Common myeloid progenitor, CD34-positive (primary cell): ENCODE results near the gene SCAPER.
"Not testable (repeated sequence)": the region's sequence is repeated elsewhere in the genome, so short reads cannot be mapped to it uniquely, and the experiment has no call there.

ENCODE experiments used
- CTCF ChIA-PET: fragments of 350-600 bp; sonication (Branson Sonifier 250); formaldehyde crosslinking; loops from one replicate; lab custom pipeline; 2021; ENCODE audit warnings: antibody characterized with exemption; lab: Charles Lee
- POLR2A ChIA-PET: fragments of 350-600 bp; sonication (Branson Sonifier 250); formaldehyde crosslinking; loops from one replicate; lab custom pipeline; 2021; ENCODE audit warnings: antibody characterized with exemption; lab: Charles Lee
- DNase-seq, 3 donors: peaks; one replicate each; pipeline versions ENCODE4 v3.0.0 to v3.0.0-alpha.2; 2013
- H3K27ac ChIP-seq, 2 experiments: 1 replicate in 1 of 2; 2 replicates in 1 of 2; pipeline ENCODE4 v1.7.0; 2013; ENCODE audit warnings: inconsistent platforms in 2 of 2, low read length in 2 of 2, mild to moderate bottlenecking in 2 of 2, low read depth in 1 of 2, moderate library complexity in 1 of 2; ENCODE audit not compliant: severe bottlenecking in 2 of 2, insufficient read depth in 1 of 2, poor library complexity in 1 of 2
- H3K27me3 ChIP-seq, 5 experiments: replicated peaks in 2 of 5; 1 replicate in 3 of 5; 2 replicates in 2 of 5; pipeline versions ENCODE4 v1.6.1 to v1.7.0; 2013; ENCODE audit warnings: low read length in 4 of 5, mild to moderate bottlenecking in 2 of 5, moderate library complexity in 2 of 5, inconsistent platforms in 1 of 5; ENCODE audit not compliant: insufficient read depth in 5 of 5, control insufficient read depth in 4 of 5
- H3K36me3 ChIP-seq, 4 experiments: 1 replicate in 2 of 4; 2 replicates in 2 of 4; pipeline versions ENCODE4 v1.6.1 to v1.7.0; 2013; ENCODE audit warnings: low read length in 3 of 4, control low read depth in 1 of 4, mild to moderate bottlenecking in 1 of 4; ENCODE audit not compliant: control insufficient read depth in 4 of 4, insufficient read depth in 4 of 4
- H3K4me1 ChIP-seq, 4 experiments: 1 replicate in 3 of 4; 2 replicates in 1 of 4; pipeline versions ENCODE4 v1.6.1 to v1.7.1; 2013; ENCODE audit warnings: low read length in 3 of 4, mild to moderate bottlenecking in 3 of 4, control low read depth in 1 of 4, inconsistent platforms in 1 of 4, moderate library complexity in 1 of 4; ENCODE audit not compliant: control insufficient read depth in 4 of 4, insufficient read depth in 4 of 4; ENCODE audit errors: control extremely low read depth in 1 of 4
- H3K4me3 ChIP-seq, 7 experiments: 1 replicate in 4 of 7; 2 replicates in 3 of 7; pipeline versions ENCODE4 v1.5.1 to v1.7.0; 2013; ENCODE audit warnings: mild to moderate bottlenecking in 7 of 7, low read length in 6 of 7, moderate library complexity in 6 of 7, inconsistent platforms in 2 of 7, low read depth in 2 of 7, control low read depth in 1 of 7; ENCODE audit not compliant: insufficient read depth in 4 of 7, control insufficient read depth in 1 of 7; ENCODE audit errors: extremely low read depth in 1 of 7
- H3K9me3 ChIP-seq, 5 experiments: 1 replicate in 4 of 5; 2 replicates in 1 of 5; pipeline versions ENCODE4 v1.6.1 to v1.7.1; 2013; ENCODE audit warnings: low read length in 4 of 5, mild to moderate bottlenecking in 2 of 5, inconsistent platforms in 1 of 5, low read depth in 1 of 5, moderate library complexity in 1 of 5; ENCODE audit not compliant: control insufficient read depth in 4 of 5, insufficient read depth in 2 of 5; ENCODE audit errors: control extremely low read depth in 1 of 5
- WGBS: methylation state at CpG from one replicate; pipeline ENCODE4 v1.1.5; 2013; ENCODE audit not compliant: insufficient coverage; 5-methylcytosine and 5-hydroxymethylcytosine counted together

Gene SCAPER

DNA sequence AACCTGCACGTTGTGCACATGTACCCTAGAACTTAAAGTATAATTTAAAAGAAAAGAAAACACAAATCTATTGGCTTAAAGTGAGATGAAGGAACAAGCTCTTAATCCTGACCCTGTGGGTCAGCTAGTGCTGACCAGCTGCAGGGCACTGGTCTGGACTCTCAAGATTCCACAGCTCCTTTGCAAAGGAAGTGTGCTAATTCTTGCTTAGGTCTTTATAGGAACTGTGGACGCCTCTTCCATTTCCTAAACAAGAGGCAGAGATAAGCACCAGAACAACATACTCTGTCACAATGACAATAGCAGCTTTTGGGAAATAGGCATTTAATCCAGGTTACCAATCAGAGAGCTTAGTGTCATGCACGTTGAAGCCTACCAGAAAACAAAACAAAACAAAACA is 402.5 kb downstream of the SCAPER start:
- ChIA-PET CTCF (no interaction called here), POLR2A (no interaction called here)
- Histone ChIP-seq H3K4me1 (no peaks in the 10 kb centered on the region), H3K27ac (no peak overlapping the region), H3K27me3 (no peaks in the 10 kb centered on the region), H3K9me3 (no peaks in the 10 kb centered on the region), H3K36me3 (peaks cover 0 to 3% (median 1%) of the 10 kb centered on the region in 4 experiments), H3K4me3 (no peak overlapping the region)
- DNase-seq, result no peak
- WGBS, result no CpG with 5 or more reads among the region's 3 CpGs

DNA sequence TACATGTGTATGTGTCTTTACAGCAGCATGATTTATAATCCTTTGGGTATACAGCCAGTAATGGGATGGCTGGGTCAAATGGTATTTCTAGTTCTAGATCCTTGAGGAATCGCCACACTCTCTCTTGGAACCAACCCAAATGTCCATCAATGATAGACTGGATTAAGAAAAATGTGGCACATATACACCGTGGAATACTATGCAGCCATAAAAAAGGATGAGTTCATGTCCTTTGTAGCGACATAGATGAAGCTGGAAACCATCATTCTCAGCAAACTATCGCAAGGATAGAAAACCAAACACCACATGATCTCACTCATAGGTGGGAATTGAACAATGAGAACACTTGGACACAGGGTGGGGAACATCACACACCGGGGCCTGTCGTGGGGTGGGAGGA is 403.0 kb downstream of the SCAPER start:
- H3K27me3 ChIP-seq, H3K4me3 ChIP-seq, H3K4me1 ChIP-seq, H3K27ac ChIP-seq, CTCF ChIA-PET, H3K9me3 ChIP-seq, POLR2A ChIA-PET, H3K36me3 ChIP-seq, DNase-seq: not testable (repeated sequence)
- 100% methylated on average over 1 of the region's 6 CpGs for WGBS

DNA sequence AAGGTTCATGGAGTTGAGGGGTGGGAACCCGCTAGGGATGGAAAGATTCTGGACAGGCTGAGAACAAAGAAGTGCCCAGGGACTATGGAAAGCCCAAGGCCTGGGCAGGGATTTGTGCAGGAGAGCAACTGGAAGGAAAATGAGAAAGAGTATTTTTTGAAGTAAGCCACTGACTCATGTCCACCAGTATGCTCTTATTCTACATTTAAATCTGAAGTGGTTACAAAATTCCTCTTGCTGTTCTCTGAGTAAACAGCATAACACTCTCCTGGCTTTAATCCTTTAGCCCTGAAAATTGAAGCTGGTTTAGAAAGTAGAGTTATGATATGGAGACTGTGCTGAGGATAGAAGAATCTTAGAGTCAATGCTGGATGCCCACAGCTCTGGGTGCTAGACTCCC is 403.4 kb downstream of the SCAPER start:
- DNase-seq, result no peak
- Histone ChIP-seq H3K4me3 (no peak overlapping the region), H3K9me3 (no peaks in the 10 kb centered on the region), H3K4me1 (no peaks in the 10 kb centered on the region), H3K27ac (no peak overlapping the region), H3K27me3 (no peaks in the 10 kb centered on the region), H3K36me3 (peaks cover 0 to 3% (median 1%) of the 10 kb centered on the region in 4 experiments)
- POLR2A ChIA-PET, result no interaction called here
- CTCF ChIA-PET, result no interaction called here
- WGBS, result 100% methylated on average over 1 of the region's 1 CpG

DNA sequence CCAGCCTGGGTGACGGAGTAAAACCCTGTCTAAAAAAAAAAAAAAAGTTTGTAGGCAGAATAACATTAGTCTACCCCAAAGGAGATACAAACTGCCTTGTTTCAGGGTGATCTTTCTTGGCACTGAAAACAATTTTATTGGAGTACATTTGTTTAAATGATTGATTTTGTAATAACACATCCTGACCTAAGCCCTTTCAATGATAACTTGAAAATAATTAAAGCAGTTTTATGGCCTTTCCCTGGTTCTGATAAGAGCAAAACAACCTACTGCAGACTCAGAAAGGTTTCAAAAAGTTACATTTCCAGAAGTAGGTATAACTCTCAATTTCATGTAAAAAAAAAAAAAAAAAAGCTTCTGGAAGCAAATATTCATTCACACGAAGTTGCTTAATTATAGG is 404.1 kb downstream of the SCAPER start:
- no peaks in the 10 kb centered on the region for H3K27me3 ChIP-seq
- no peak overlapping the region for H3K4me3 ChIP-seq
- H3K36me3 ChIP-seq, result peaks cover 0 to 3% (median 1%) of the 10 kb centered on the region in 4 experiments
- ChIA-PET CTCF (no interaction called here), POLR2A (no interaction called here)
- no peaks in the 10 kb centered on the region for H3K9me3 ChIP-seq
- WGBS, result no CpG with 5 or more reads among the region's 2 CpGs
- no peaks in the 10 kb centered on the region for H3K4me1 ChIP-seq
- DNase-seq, result no peak
- no peak overlapping the region for H3K27ac ChIP-seq

DNA sequence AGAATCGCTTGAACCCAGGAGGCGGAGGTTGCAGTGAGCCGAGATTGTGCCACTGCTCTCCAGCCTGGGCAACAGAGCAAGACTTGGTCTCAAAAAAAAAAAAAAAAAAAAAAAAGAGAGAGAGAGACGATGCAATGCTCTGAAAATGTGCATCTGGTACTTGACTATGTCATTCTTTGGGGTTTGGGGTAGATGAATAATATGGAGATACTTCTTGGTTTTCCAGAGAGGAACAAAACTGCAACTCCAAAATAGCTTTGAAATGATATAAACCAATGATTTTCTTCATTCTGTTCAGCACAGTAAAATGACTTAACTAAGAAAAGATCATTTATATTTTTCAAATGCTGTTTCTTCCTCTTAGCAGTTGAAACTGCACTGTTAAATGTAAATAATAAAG is 409.7 kb downstream of the SCAPER start:
- Histone ChIP-seq H3K36me3 (no peaks in the 10 kb centered on the region), H3K27ac (no peak overlapping the region), H3K9me3 (no peaks in the 10 kb centered on the region), H3K4me3 (no peak overlapping the region), H3K4me1 (no peaks in the 10 kb centered on the region), H3K27me3 (no peaks in the 10 kb centered on the region)
- ChIA-PET CTCF (no interaction called here), POLR2A (no interaction called here)
- WGBS, result 83% methylated on average over 1 of the region's 4 CpGs
- DNase-seq, result no peak

DNA sequence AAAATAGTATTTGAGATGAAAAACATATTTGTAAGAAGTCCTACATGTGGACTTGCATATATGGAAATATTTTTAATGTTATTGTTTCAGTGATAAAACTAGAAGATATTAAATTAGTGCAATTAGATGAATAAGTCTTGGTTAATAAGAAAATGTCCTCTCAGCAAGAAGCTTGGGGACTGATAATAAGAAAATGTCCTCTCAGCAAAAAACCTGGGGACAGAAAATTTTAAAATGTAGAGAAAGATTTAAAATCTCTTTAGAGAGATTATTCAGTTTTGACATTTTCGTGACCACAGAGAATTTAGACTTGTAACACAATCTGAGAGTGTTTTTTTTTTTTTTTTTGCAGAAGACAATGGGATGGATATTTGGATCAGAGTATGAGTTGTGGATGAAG is 412.6 kb downstream of the SCAPER start:
- H3K4me1 ChIP-seq, result no peaks in the 10 kb centered on the region
- peaks cover 0 to 2% (median 0%) of the 10 kb centered on the region in 4 experiments for H3K36me3 ChIP-seq
- H3K27me3 ChIP-seq, result no peaks in the 10 kb centered on the region
- ChIA-PET CTCF (no interaction called here), POLR2A (no interaction called here)
- no peak overlapping the region for H3K4me3 ChIP-seq
- no peak for DNase-seq
- 100% methylated on average over 1 of the region's 1 CpG for WGBS
- no peak overlapping the region for H3K27ac ChIP-seq
- peaks cover 0 to 3% (median 0%) of the 10 kb centered on the region in 5 experiments for H3K9me3 ChIP-seq

DNA sequence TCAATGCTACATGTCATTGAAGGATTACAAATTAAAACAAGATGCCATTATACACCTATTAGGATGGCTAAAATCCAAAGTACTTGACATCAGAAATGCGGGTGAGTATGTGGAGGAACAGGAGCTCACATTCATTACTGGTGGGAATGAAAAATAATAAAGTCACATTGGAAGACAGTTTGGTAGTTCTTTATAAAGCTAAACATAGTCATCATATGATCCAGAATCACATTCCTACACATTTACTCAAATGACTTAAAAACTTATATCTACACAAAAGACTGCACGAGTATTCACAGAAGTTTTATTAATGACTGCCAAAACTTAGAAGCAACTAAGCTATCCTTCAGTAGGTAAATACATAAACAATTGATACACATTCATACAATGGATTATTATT is 421.4 kb downstream of the SCAPER start:
- H3K4me1 ChIP-seq, result no peaks in the 10 kb centered on the region
- ChIA-PET CTCF (interaction anchor here (0.9 kb wide), 1 partner anchor 11 kb away, joined by 3 read pairs; no protein-coding TSS in a partner anchor), POLR2A (no interaction called here)
- no peak for DNase-seq
- no peak overlapping the region for H3K27ac ChIP-seq
- WGBS, result no CpG with 5 or more reads among the region's 2 CpGs
- no peaks in the 10 kb centered on the region for H3K27me3 ChIP-seq
- H3K36me3 ChIP-seq, result peaks cover 0 to 3% (median 1%) of the 10 kb centered on the region in 4 experiments
- no peak overlapping the region for H3K4me3 ChIP-seq
- peaks cover 0 to 6% (median 0%) of the 10 kb centered on the region in 5 experiments for H3K9me3 ChIP-seq
